Fibroblast of lung (primary cell): ENCODE measurements around the gene MAN2B2.

Experiments
- EZH2 ChIP-seq: IDR thresholded peaks from 2 replicates; pipeline ENCODE4 v1.5.1; 2012; ENCODE audit warnings: low read length, control low read depth, mild to moderate bottlenecking; ENCODE audit errors: missing control alignments
- TF ChIP-seq, protein P1 (sequence below), 2 donors: IDR thresholded peaks in 1 of 2; conservative IDR thresholded peaks in 1 of 2; 1 replicate in 1 of 2; 2 replicates in 1 of 2; pipeline ENCODE4 v1.5.1; 2011 to 2012; ENCODE audit warnings: low read length in 2 of 2, control low read depth in 1 of 2, inconsistent platforms in 1 of 2, low read depth in 1 of 2, mild to moderate bottlenecking in 1 of 2

DNA sequence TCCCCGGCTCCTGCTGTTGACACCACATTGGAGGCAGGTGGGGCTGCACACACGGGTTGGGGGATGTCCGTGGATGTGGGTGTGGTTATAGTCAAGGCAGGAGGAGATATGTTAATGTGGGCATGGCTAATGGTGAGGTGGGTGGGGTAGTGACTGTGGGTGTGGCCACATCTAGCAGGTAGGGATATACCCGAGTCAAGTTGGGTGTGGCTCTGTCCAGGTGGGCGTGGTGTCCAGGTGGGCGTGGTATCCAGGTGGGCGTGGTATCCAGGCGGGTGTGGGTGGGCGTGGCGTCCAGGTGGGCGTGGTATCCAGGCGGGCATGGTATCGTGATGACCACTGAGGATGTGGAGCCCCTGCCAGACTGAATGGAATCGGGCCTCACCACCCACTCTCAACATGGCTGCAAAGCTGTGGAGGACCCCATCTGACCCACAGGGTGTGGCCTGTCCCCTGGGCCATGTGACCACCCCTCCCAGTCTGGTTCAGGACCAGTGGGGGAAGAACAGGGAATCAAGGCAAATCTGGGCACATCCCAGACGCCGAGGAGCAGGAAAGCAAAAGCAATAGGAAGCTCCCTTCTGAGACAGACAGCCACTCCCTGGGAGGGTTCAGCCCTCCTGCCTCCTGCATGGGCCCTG is 21.0 kb downstream of the MAN2B2 start:
- TF ChIP-seq, protein P1, sequence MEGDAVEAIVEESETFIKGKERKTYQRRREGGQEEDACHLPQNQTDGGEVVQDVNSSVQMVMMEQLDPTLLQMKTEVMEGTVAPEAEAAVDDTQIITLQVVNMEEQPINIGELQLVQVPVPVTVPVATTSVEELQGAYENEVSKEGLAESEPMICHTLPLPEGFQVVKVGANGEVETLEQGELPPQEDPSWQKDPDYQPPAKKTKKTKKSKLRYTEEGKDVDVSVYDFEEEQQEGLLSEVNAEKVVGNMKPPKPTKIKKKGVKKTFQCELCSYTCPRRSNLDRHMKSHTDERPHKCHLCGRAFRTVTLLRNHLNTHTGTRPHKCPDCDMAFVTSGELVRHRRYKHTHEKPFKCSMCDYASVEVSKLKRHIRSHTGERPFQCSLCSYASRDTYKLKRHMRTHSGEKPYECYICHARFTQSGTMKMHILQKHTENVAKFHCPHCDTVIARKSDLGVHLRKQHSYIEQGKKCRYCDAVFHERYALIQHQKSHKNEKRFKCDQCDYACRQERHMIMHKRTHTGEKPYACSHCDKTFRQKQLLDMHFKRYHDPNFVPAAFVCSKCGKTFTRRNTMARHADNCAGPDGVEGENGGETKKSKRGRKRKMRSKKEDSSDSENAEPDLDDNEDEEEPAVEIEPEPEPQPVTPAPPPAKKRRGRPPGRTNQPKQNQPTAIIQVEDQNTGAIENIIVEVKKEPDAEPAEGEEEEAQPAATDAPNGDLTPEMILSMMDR (conservative IDR thresholded peaks at IDR 0.05 in 1 of 2, IDR thresholded peaks at IDR 0.05 in 1 of 2; ENCODE audit: low read depth in 1 of 2, low read length in 2 of 2) = no peak
- no peak for TF ChIP-seq EZH2
